SH-SY5Y (cell line): Measurements from ENCODE around the gene LCE2C.

ENCODE experiments used
- GATA2 ChIP-seq: IDR thresholded peaks from 2 replicates; pipeline ENCODE4 v1.6.1; 2011; ENCODE audit warnings: mild to moderate bottlenecking, low read depth, low read length
- GATA3 ChIP-seq: IDR thresholded peaks from 2 replicates; pipeline ENCODE4 v1.6.1; 2011; ENCODE audit warnings: low read depth, mild to moderate bottlenecking, low read length, moderate library complexity

DNA sequence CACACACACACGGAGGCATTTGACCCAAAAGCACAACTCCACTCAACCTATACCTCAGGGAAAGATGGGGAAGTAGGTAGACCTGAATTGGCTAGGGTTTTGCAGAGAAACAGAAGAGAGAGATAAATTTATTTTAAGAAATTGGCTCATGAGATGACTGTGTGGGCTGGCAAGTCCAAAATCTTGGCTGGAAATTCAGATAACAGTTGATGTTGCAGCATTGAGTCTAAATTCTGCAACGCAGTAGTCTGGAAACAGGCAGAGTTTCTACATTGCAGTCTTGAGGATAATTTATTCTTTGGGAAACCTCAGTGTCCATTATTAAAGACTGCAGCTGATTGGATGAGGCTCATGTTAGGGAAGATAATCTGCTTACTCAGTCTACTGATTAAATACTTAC, 6.5 kb downstream of the LCE2C start:
- TF ChIP-seq GATA3 (no peak), GATA2 (no peak)
